ENCODE measurements around the gene ARMS2. TPM values are rescaled to one million over a fixed set of nuclear protein-coding genes. Genes with fewer than 3 reads are reported as not detected.
A peak's percentile ranks its signal among the peaks of the same experiment; 100 is the strongest.

The ARMS2 gene
- total and polyA plus RNA-seq, 12 donors = 0.33 to 1.3 (median 0.94) TPM; not detected in 8

GRCh38 chr10:122458693-122459092 is 4.2 kb downstream of the ARMS2 start:
- intact Hi-C loops (cut with DNase I) = no loop called here
- peaks cover 0 to 75% (median 0%) of the 10 kb centered on the region in 7 donors for H3K27me3 ChIP-seq
- 88 to 90% methylated on average over 6 of the region's 6 CpGs for WGBS, 2 donors

GRCh38 chr10:122459561-122460273 is 5.3 kb downstream of the ARMS2 start:
- WGBS, 2 donors = 89 to 90% methylated on average over 14 of the region's 14 CpGs
- H3K9me3 ChIP-seq = no peaks in the 10 kb centered on the region
- ATAC-seq (no peak), DNase-seq (no peak)
- peaks cover 0 to 81% (median 0%) of the 10 kb centered on the region in 7 donors for H3K27me3 ChIP-seq
- H3K4me1 ChIP-seq = peaks cover 13 to 49% (median 31%) of the 10 kb centered on the region in 9 donors
- no peak for TF ChIP-seq CTCF (IDR thresholded peaks at IDR 0.05)
- no peak overlapping the region for H3K4me3 ChIP-seq
- intact Hi-C loops (cut with DNase I) = loop anchor here in 5 of 10 donors (5.0 to 10.0 kb wide), 4 partner anchors 38 to 108 kb away; partner anchors contain the start of gene DMBT1 (in 1 of the 5)
- H3K36me3 ChIP-seq = no peaks in the 10 kb centered on the region
- no peak overlapping the region for H3K27ac ChIP-seq

More at GRCh38 chr10:122458693-122459092, 4.2 kb downstream of the ARMS2 start:
- no peak for TF ChIP-seq CTCF (IDR thresholded peaks at IDR 0.05)
- ATAC-seq = no peak
- Histone ChIP-seq H3K4me1 (peaks cover 8 to 38% (median 25%) of the 10 kb centered on the region in 9 donors), H3K4me3 (no peak overlapping the region), H3K27ac (peak overlapping the region in 3 of 10 donors; percentile 30 to 88 (median 66)), H3K36me3 (no peaks in the 10 kb centered on the region), H3K9me3 (no peaks in the 10 kb centered on the region)
- DNase-seq = no peak

GRCh38 chr10:122460891-122461293 is 6.4 kb downstream of the ARMS2 start:
- H3K9me3 ChIP-seq = no peaks in the 10 kb centered on the region
- DNase-seq (no peak), ATAC-seq (peak in 1 of 8 donors; percentile 3)
- peak overlapping the region; percentile 51 to 89 (median 74) for H3K27ac ChIP-seq
- intact Hi-C loops (cut with DNase I) = loop anchor here in 5 of 10 donors (5.0 to 10.0 kb wide), 4 partner anchors 36 to 106 kb away; partner anchors contain the start of gene DMBT1 (in 1 of the 5)
- WGBS, 2 donors = 0 to 1% methylated on average over 40 of the region's 40 CpGs
- H3K36me3 ChIP-seq = peaks cover 0 to 6% (median 0%) of the 10 kb centered on the region in 9 donors
- H3K4me3 ChIP-seq = peak overlapping the region; percentile 26 to 87 (median 78)
- TF ChIP-seq CTCF (IDR thresholded peaks at IDR 0.05) = no peak
- H3K4me1 ChIP-seq = peaks cover 13 to 59% (median 37%) of the 10 kb centered on the region in 9 donors
- H3K27me3 ChIP-seq = peaks cover 0 to 75% (median 0%) of the 10 kb centered on the region in 7 donors

- peak within 1 kb of the TSS; percentile 51 to 89 (median 77) for H3K27ac ChIP-seq
- intact Hi-C loops (cut with DNase I) = loop anchor here in 5 of 10 donors (5.0 to 10.0 kb wide), 4 partner anchors 36 to 106 kb away; partner anchors contain the start of gene DMBT1 (in 1 of the 5)
- H3K9me3 ChIP-seq = no peaks in the 10 kb centered on the region
- TF ChIP-seq CTCF (IDR thresholded peaks at IDR 0.05) = no peak
- DNase-seq (peak; percentile 83 to 86), ATAC-seq (peak; percentile 73 to 89 (median 82))
- WGBS, 2 donors = 0% methylated on average over 20 to 56 of the region's 56 CpGs
- H3K36me3 ChIP-seq = peaks cover 0 to 11% (median 0%) of the 10 kb centered on the region in 9 donors
- H3K4me1 ChIP-seq = peaks cover 13 to 59% (median 38%) of the 10 kb centered on the region in 9 donors
- peaks cover 0 to 73% (median 0%) of the 10 kb centered on the region in 7 donors for H3K27me3 ChIP-seq
- peak within 1 kb of the TSS; percentile 47 to 87 (median 78) for H3K4me3 ChIP-seq
Measured at GRCh38 chr10:122461367-122461728, 6.9 kb downstream of the ARMS2 start, which contains the start of gene HTRA1. Gene HTRA1 (plus strand): TSS chr10:122461553. CDS start chr10:122461653, 100 bp downstream.
